Endothelial cell of umbilical vein (primary cell): ENCODE results near the gene NMNAT3.

Experiments used
- EZH2 ChIP-seq: IDR thresholded peaks from 2 replicates; pipeline ENCODE4 v1.6.1; 2012; ENCODE audit warnings: borderline replicate concordance, low read depth, mild to moderate bottlenecking, moderate library complexity, low read length, inconsistent platforms; ENCODE audit not compliant: severe bottlenecking
- FOS ChIP-seq: IDR thresholded peaks from 2 replicates; pipeline ENCODE4 v1.6.1; 2011; ENCODE audit warnings: mild to moderate bottlenecking, low read length, moderate library complexity, borderline replicate concordance; ENCODE audit not compliant: insufficient read depth
- MAX ChIP-seq: IDR thresholded peaks from 2 replicates; pipeline ENCODE4 v1.6.1; 2011; ENCODE audit not compliant: insufficient read depth, insufficient read length
- MYC ChIP-seq: IDR thresholded peaks from one replicate; pipeline ENCODE4 v1.6.1; 2011; ENCODE audit warnings: mild to moderate bottlenecking, low read depth, low read length
- POLR2A ChIP-seq: IDR thresholded peaks from 2 replicates; pipeline ENCODE4 v1.6.1; 2012; ENCODE audit warnings: low read depth, mild to moderate bottlenecking, control low read depth, low read length
- TF ChIP-seq, protein P1 (sequence below), 2 donors: IDR thresholded peaks; 1 replicate in 1 of 2; 2 replicates in 1 of 2; pipeline ENCODE4 v1.5.1; 2011; ENCODE audit warnings: low read length in 2 of 2, mild to moderate bottlenecking in 2 of 2, moderate library complexity in 2 of 2, control low read depth in 1 of 2, inconsistent platforms in 1 of 2, low read depth in 1 of 2; ENCODE audit not compliant: insufficient read depth in 1 of 2; ENCODE audit errors: extremely low read depth in 1 of 2

- TF ChIP-seq, protein P1, sequence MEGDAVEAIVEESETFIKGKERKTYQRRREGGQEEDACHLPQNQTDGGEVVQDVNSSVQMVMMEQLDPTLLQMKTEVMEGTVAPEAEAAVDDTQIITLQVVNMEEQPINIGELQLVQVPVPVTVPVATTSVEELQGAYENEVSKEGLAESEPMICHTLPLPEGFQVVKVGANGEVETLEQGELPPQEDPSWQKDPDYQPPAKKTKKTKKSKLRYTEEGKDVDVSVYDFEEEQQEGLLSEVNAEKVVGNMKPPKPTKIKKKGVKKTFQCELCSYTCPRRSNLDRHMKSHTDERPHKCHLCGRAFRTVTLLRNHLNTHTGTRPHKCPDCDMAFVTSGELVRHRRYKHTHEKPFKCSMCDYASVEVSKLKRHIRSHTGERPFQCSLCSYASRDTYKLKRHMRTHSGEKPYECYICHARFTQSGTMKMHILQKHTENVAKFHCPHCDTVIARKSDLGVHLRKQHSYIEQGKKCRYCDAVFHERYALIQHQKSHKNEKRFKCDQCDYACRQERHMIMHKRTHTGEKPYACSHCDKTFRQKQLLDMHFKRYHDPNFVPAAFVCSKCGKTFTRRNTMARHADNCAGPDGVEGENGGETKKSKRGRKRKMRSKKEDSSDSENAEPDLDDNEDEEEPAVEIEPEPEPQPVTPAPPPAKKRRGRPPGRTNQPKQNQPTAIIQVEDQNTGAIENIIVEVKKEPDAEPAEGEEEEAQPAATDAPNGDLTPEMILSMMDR (IDR thresholded peaks at IDR 0.05; ENCODE audit: extremely low read depth in 1 of 2, insufficient read depth in 1 of 2, low read depth in 1 of 2, low read length in 2 of 2): no peak
- TF ChIP-seq MAX (no peak), POLR2A (no peak), EZH2 (no peak), MYC (no peak), FOS (no peak)
These were observed 152.7 kb downstream of the NMNAT3 start for GRCh38 chr3:139524841-139525636.
